NCI-H460 (cell line): Measurements from ENCODE around the gene SEPSECS. TPM values are rescaled to one million over a fixed set of nuclear protein-coding genes. Genes with fewer than 3 reads are reported as not detected.
"Not testable (repeated sequence)": the region's sequence is repeated elsewhere in the genome, so short reads cannot be mapped to it uniquely, and the experiment has no call there.

Source experiments
- DNase-seq: peaks from one replicate; pipeline ENCODE4 v3.0.0-alpha.2; 2016; ENCODE audit warnings: low read depth; ENCODE audit errors: extremely low read depth
- total RNA-seq: library from RNA; depleted of rRNA; stranded (reverse); fragments of >200 nt; shearing (Covaris generic); gene quantifications from 2 replicates; pipeline ENCODE4 v1.2.3, GENCODE V29; 2014; rRNA removed

The SEPSECS gene
- total RNA-seq, 1 experiment from 2014 or later: 13.4 TPM

- DNase-seq: no peak
Measured at GRCh38 chr4:25089051-25089763, 71.0 kb downstream of the SEPSECS start.

- DNase-seq: no peak
Measured at GRCh38 chr4:25088093-25088952, 71.9 kb downstream of the SEPSECS start.

- no peak for DNase-seq
Measured at GRCh38 chr4:25085671-25086070, 74.6 kb downstream of the SEPSECS start.

GRCh38 chr4:25083441-25083840 is 76.8 kb downstream of the SEPSECS start:
- DNase-seq: not testable (repeated sequence)

- no peak for DNase-seq
Measured at GRCh38 chr4:25081866-25082471, 78.3 kb downstream of the SEPSECS start.

GRCh38 chr4:25080571-25080970 is 79.7 kb downstream of the SEPSECS start:
- no peak for DNase-seq

GRCh38 chr4:25078523-25078922 is 81.7 kb downstream of the SEPSECS start:
- no peak for DNase-seq

GRCh38 chr4:25076625-25077398 is 83.4 kb downstream of the SEPSECS start:
- DNase-seq: no peak

- no peak for DNase-seq
Measured at GRCh38 chr4:25075851-25076250, 84.4 kb downstream of the SEPSECS start.

- no peak for DNase-seq
Measured at GRCh38 chr4:25075129-25075528, 85.1 kb downstream of the SEPSECS start.

GRCh38 chr4:25070545-25070944 is 89.7 kb downstream of the SEPSECS start:
- DNase-seq: no peak

Other genes with a start within 250 kb of the SEPSECS start
- gene CCDC149, start 247.4 kb downstream of the SEPSECS start, total RNA-seq: 2.0 and 2.4 TPM in 2 replicates
- gene LGI2, start 129.5 kb downstream of the SEPSECS start, total RNA-seq: not detected in 2 replicates
- 13.5 and 14.6 TPM in 2 replicates for gene PI4K2B, start 73.6 kb upstream of the SEPSECS start, total RNA-seq
- 10.5 and 15.0 TPM in 2 replicates for gene ZCCHC4, start 152.3 kb upstream of the SEPSECS start, total RNA-seq
- gene ANAPC4, start 216.8 kb upstream of the SEPSECS start, total RNA-seq: 17.9 and 20.4 TPM in 2 replicates